Measurements from ENCODE around the gene AGBL4. TPM values are rescaled to one million over a fixed set of nuclear protein-coding genes. Genes with fewer than 3 reads are reported as not detected.

AGBL4 gene
- total RNA-seq, 6 experiments from 2014 or later = 0.06 to 1.8 (median 0.93) TPM

DNA sequence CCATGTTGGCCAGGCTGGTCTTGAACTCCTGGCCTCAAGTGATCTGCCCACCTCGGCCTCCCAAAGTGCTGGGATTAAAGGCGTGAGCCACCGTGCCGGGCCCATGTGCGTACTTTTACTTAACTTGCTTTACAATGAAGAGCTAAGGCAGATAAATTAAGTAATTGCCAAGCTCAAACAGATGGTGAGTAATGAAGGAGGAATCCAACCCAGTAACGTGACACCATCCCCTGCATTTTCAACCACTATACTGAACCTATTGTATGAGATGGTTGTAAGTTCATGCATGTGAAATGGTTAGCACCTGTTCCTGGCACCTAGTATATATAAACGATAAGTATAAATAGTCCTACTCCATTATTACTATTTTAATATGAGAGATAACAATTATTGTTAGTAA is 659.1 kb downstream of the AGBL4 start:
- no peak overlapping the region for H3K27ac ChIP-seq
- DNase-seq (no peak), ATAC-seq (no peak)
- 84% methylated on average over 7 of the region's 7 CpGs for WGBS (ENCODE audit: insufficient coverage, low coverage, low lambda C conversion rate, missing lambda C conversion rate)
- intact Hi-C loops (cut with DNase I) = no loop called here
- H3K27me3 ChIP-seq = no peaks in the 10 kb centered on the region
- H3K4me3 ChIP-seq = no peak overlapping the region
- no peaks in the 10 kb centered on the region for H3K4me1 ChIP-seq
- H3K36me3 ChIP-seq = no peaks in the 10 kb centered on the region
- H3K9me3 ChIP-seq = no peaks in the 10 kb centered on the region
- TF ChIP-seq, protein P1, sequence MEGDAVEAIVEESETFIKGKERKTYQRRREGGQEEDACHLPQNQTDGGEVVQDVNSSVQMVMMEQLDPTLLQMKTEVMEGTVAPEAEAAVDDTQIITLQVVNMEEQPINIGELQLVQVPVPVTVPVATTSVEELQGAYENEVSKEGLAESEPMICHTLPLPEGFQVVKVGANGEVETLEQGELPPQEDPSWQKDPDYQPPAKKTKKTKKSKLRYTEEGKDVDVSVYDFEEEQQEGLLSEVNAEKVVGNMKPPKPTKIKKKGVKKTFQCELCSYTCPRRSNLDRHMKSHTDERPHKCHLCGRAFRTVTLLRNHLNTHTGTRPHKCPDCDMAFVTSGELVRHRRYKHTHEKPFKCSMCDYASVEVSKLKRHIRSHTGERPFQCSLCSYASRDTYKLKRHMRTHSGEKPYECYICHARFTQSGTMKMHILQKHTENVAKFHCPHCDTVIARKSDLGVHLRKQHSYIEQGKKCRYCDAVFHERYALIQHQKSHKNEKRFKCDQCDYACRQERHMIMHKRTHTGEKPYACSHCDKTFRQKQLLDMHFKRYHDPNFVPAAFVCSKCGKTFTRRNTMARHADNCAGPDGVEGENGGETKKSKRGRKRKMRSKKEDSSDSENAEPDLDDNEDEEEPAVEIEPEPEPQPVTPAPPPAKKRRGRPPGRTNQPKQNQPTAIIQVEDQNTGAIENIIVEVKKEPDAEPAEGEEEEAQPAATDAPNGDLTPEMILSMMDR (IDR thresholded peaks at IDR 0.05) = no peak
- no peak for TF ChIP-seq POLR2A (IDR thresholded peaks at IDR 0.05)

DNA sequence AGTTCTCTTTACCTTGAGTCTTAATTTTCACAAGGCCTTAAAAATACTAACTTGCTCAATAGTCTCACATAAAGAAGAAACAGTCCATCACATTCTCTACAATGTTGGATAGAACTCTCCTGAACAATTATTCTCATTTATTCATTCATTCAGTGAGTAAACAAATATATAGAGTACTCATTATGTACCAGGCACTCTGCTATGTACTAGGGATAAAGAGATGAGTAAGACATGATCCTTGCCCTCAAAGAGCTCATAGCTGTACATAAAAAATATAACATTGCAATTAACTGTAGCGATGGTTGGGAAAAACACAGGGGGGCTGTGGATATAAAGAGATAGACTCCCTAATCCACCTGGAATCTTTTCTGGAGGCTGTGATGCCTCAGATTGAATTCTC is 660.1 kb downstream of the AGBL4 start:
- DNase-seq = no peak
- no peak overlapping the region for H3K27ac ChIP-seq
- no peak for ATAC-seq
- H3K9me3 ChIP-seq = no peaks in the 10 kb centered on the region
- no peak for TF ChIP-seq POLR2A (IDR thresholded peaks at IDR 0.05)
- TF ChIP-seq, protein P1 (IDR thresholded peaks at IDR 0.05) = no peak
- H3K4me1 ChIP-seq = no peaks in the 10 kb centered on the region
- 91% methylated on average over 1 of the region's 1 CpG for WGBS (ENCODE audit: insufficient coverage, low coverage, low lambda C conversion rate, missing lambda C conversion rate)
- intact Hi-C loops (cut with DNase I) = no loop called here
- no peak overlapping the region for H3K4me3 ChIP-seq
- H3K36me3 ChIP-seq = no peaks in the 10 kb centered on the region
- H3K27me3 ChIP-seq = no peaks in the 10 kb centered on the region

DNA sequence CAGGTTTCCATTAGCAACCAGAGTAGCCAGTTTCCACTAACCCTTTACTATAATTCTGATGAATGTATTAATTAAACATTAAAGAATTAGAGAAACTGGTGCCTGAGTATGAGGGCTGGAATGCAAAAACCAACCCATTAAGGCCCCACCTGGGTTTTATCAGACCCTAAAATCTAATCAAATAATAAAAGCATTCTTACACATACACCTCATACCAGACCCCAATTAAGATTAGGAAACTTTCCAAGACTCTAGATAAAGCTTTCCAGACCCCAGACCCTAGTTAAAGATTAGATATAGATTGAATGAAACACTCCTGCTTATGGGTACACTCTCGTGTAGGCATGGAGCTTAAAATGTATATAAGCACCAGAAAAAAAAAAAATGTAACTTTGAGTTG is 665.7 kb downstream of the AGBL4 start:
- intact Hi-C loops (cut with DNase I) = no loop called here
- DNase-seq (no peak), ATAC-seq (no peak)
- H3K9me3 ChIP-seq = no peaks in the 10 kb centered on the region
- TF ChIP-seq, protein P1 (IDR thresholded peaks at IDR 0.05) = no peak
- no peak for TF ChIP-seq POLR2A (IDR thresholded peaks at IDR 0.05)
- no peak overlapping the region for H3K4me3 ChIP-seq
- WGBS (ENCODE audit: insufficient coverage, low coverage, low lambda C conversion rate, missing lambda C conversion rate) = 25% methylated on average over 1 of the region's 1 CpG
- no peaks in the 10 kb centered on the region for H3K27me3 ChIP-seq
- no peak overlapping the region for H3K27ac ChIP-seq
- no peaks in the 10 kb centered on the region for H3K36me3 ChIP-seq
- H3K4me1 ChIP-seq = no peaks in the 10 kb centered on the region

DNA sequence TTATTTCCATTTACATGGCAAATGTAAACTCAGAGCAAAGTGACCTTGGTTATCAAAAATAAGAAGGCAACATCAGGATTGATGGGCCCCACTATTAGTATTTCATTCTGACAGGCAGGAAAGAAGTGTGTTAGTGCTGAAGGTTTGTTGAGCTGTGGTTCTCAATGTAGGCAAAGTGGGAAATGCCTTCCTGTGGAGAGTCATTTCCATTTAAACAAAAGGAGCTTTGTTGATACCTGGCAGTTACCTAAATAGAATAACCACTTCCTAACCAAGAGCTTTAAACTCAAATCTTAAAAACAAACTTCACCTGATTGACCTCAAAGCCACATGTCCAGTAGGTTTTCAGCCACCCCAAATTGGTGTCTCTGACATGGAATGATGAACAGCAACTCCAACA is 667.2 kb downstream of the AGBL4 start:
- Histone ChIP-seq H3K4me1 (no peaks in the 10 kb centered on the region), H3K27ac (no peak overlapping the region), H3K36me3 (no peaks in the 10 kb centered on the region), H3K9me3 (no peaks in the 10 kb centered on the region), H3K27me3 (no peaks in the 10 kb centered on the region), H3K4me3 (no peak overlapping the region)
- no peak for ATAC-seq
- no peak for TF ChIP-seq POLR2A (IDR thresholded peaks at IDR 0.05)
- TF ChIP-seq, protein P1 (IDR thresholded peaks at IDR 0.05) = no peak
- no peak for DNase-seq
- intact Hi-C loops (cut with DNase I) = no loop called here

DNA sequence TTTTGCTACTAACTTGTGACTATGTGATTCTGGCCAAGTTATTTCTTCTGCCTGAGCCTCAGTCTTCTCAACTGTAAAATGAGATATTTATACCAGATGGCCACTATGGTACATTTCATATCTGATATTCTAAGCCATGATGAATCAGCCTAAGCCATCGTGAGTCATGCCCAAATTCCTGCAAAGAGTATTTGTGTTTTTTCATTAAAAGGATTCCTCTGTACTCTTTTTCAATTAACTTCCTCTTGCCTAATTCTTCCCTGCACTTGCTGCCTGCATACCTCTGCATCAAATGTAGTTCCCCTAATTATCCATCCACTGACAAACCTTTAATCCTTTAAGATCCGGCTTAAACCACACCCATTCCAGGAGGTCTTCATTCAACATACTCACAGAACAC is 672.0 kb downstream of the AGBL4 start:
- ATAC-seq (no peak), DNase-seq (no peak)
- WGBS (ENCODE audit: insufficient coverage, low coverage, low lambda C conversion rate, missing lambda C conversion rate) = 29% methylated on average over 2 of the region's 2 CpGs
- H3K27me3 ChIP-seq = no peaks in the 10 kb centered on the region
- intact Hi-C loops (cut with DNase I) = no loop called here
- no peaks in the 10 kb centered on the region for H3K36me3 ChIP-seq
- H3K4me3 ChIP-seq = no peak overlapping the region
- TF ChIP-seq, protein P1 (IDR thresholded peaks at IDR 0.05) = no peak
- H3K4me1 ChIP-seq = no peaks in the 10 kb centered on the region
- H3K27ac ChIP-seq = no peak overlapping the region
- H3K9me3 ChIP-seq = no peaks in the 10 kb centered on the region
